NCI-H1417 (cell line): ENCODE data around the gene TNMD.
A peak's percentile ranks its signal among the peaks of the same experiment; 100 is the strongest.
"Not testable (repeated sequence)": the region's sequence is repeated elsewhere in the genome, so short reads cannot be mapped to it uniquely, and the experiment has no call there.

ENCODE experiments used
- DNase-seq, 3 experiments: peaks; one replicate each; lab custom pipeline; 2025; lab: John Stamatoyannopoulos, UW

The TNMD gene

GRCh38 chrX:100584611-100585010, at the start of gene TNMD:
Gene TNMD, plus strand, starts transcription at chrX:100584936. Its CDS starts 83 bp downstream, at chrX:100585019.
- DNase-seq = no peak

DNA sequence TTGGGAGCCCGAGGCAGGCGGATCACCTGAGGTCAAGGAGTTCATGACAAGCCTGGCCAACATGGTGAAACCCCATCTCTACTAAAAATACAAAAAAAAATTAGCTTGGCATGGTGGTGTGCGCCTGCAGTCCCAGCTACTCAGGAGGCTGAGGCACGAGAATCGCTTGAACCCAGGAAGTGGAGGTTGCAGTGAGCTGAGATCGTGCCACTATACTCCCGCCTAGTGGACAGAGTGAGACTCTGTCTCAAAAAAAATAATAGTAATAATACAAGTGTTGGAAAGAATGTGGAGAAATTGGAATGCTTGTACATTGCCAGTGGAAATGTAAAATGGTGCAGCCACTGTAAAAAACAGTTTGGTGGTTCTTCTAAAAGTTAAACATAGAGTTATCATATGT, 19.2 kb upstream of the TNMD start:
- not testable (repeated sequence) for DNase-seq

GRCh38 chrX:100586747-100587146, 2.0 kb downstream of the TNMD start:
- no peak for DNase-seq

DNA sequence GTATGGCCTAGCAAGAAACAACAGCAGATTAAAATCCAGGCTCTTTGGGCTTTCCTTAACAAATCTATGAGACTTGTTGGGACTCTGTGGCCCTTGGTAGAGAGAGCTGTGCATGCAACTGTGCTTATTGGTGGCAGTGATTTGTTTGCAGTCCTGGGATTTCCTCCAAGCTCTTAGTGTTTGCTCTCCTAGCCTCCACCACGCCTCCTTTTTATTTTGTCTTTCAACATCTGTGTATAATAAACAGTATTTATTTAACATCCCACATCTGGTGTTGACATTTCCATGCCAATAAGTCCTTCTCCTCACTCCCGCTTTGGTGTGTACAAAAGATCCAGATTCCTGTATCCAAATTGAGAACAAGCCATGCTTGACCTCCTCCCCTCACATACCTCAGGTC, 3.1 kb downstream of the TNMD start:
- no peak for DNase-seq

DNA sequence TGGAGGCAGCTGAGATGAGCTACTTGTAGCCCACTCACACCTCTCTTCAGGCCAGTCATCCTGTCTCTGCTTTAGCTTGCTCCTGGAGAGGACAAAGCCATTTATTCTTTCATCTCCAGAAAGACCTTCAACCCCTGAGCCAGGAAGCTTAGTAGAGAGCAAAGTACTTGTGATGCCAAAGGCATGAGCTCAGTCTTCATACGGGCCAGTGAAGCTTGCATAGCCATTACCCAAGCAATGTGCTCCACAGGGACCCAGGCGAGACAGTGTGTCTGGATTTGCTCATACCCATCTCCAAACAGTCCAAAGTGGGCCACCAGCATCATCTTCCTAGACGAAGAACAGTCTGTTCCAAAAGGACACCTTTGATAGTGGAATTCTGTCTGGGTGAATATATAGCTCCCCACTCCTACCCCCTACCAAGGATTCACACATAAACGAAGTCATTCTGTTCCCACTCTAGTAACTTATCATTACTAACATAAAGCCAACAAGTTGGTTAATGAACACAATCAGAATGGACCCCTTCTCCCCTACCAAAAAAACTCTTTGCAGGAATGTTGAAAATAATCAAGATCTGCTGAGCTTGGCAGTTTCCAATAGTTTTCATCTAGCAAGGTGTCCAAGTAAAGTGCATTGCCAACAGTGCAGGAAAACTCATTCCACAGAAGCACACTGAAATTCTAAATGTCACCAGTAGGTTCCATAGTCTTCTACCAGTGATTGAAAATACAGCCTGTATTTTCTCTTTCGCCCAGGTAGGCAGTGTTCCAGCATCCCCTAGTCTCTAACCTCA, 6.7 kb downstream of the TNMD start:
- no peak for DNase-seq

- no peak for DNase-seq
Measured at GRCh38 chrX:100593126-100593525, 8.4 kb downstream of the TNMD start.

- DNase-seq = no peak
Measured at GRCh38 chrX:100593581-100593980, 8.8 kb downstream of the TNMD start.

- DNase-seq = no peak
Measured at GRCh38 chrX:100596601-100597000, 11.9 kb downstream of the TNMD start.

- DNase-seq = no peak
Measured at GRCh38 chrX:100599456-100599855, 14.7 kb downstream of the TNMD start.

- no peak for DNase-seq
Measured at GRCh38 chrX:100600340-100600739, 15.6 kb downstream of the TNMD start.

DNA sequence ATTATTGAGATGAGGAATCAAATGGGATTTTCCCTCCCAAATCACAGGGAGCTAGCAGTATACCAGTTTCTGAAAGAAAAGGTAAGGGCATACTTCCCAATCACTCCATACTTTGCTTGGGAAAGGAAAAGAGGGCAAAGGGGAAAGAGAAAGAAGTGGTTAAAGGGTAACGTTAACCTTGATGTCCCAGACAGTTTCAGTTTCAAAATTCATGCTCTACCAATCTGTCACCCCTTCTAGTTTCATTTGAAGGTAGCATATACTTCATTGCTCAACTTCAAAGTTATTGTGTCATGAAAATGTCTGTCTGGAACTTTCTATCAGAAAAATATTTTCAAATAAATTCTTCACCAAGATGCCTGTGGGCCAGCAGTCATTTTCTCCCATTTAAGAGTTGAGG, 16.0 kb downstream of the TNMD start:
- no peak for DNase-seq

- DNase-seq = no peak
Measured at GRCh38 chrX:100606753-100607152, 22.0 kb downstream of the TNMD start.

GRCh38 chrX:100609591-100609990, 24.9 kb downstream of the TNMD start:
- no peak for DNase-seq

DNA sequence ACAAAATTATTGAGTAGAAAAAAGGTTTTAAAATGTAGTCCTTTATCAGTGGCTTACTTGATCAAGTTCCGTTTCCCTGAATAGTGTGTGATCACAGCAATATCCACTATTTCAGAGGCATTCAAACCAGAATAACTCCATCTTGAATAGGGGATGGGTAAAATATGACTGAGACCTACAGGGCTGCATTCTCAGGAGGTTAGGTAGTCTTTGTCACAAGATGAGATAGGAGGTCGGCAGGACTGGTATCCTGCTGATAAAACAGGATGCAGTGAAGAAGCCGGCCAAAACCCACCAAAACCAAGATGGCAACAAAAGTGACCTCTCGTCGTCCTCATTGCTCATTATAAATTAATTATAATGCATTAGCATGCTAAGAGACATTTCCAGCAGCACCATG, 27.2 kb downstream of the TNMD start:
- no peak for DNase-seq

DNA sequence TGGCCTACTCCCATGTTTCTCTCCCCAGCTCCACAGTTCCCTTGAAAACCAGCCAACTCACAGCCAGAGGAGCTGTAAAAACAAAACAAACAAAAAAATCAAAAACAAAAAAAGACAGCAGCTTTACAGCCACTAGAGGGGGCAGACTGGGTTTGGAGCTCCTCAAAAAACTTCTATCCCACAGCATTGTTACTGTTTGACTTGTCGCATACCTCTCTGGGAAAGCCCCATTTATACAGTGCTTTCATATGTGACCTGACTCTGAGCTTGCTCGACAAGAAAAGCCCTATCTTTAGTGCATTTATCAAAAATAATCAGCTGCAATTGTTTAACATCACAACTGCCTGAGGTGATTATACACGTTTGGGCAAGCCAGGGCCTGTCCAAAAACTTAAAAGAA, 30.3 kb downstream of the TNMD start:
- peak in 1 of 3 experiments; percentile 14 for DNase-seq

DNA sequence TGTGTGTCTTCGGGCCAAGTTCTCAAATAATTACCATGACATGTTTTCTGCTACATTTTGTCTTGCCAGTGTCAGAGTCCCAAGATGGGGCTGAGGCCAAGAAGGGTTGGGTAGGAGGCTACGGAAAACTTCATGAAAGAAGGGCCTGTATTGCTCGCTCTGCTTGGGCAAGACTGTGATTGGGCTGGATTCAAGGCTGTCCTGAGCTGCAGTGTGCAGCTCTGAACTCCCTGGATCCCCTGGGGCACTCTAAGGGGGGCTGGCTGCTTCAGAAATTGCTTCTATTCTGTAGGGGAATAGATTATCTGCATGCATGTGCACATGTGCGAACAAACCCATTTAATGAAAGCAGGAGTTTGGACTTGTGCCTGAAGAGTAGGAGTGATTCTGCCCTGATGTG, 38.3 kb downstream of the TNMD start:
- DNase-seq = no peak

- DNase-seq = no peak
Measured at GRCh38 chrX:100625985-100626491, 41.3 kb downstream of the TNMD start.

DNA sequence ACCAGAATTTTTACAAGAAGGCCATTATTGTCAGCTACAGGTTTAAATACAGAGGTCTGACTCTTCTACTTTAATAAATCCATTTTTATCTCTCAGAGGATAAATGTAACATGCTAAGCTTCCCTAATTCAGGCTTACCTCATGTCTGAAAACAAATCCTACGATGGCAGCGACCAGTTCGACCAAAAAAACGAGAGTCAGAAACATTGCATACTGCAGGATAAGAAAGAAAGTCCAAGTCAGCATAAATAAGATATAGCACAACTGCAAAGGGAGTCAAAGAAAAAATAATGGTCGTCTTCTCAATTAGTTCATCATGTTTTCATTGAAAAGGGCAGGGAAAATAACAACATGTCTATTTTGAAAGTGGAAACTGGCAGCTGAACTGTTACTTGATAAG, 50.3 kb downstream of the TNMD start:
- no peak for DNase-seq

- no peak for DNase-seq
Measured at GRCh38 chrX:100635989-100636320, 51.2 kb downstream of the TNMD start.

- peak in 2 of 3 experiments; percentile 13 to 55 for DNase-seq
Measured at GRCh38 chrX:100636321-100636991, 51.7 kb downstream of the TNMD start, which contains the start of gene TSPAN6. Gene TSPAN6, minus strand, starts transcription at chrX:100636806. Its CDS starts 112 bp downstream, at chrX:100636694.

GRCh38 chrX:100642290-100642689, 57.6 kb downstream of the TNMD start:
- no peak for DNase-seq

GRCh38 chrX:100643212-100643611, 58.5 kb downstream of the TNMD start:
- no peak for DNase-seq
